H1 (cell line): ENCODE results near the gene TMEM126B. TPM values are rescaled to one million over a fixed set of nuclear protein-coding genes. Genes with fewer than 3 reads are reported as not detected.

Experiments
- CTCF ChIA-PET: fragments of 300-600 bp; sonication (Branson Sonifier 250); formaldehyde crosslinking; loops from one replicate; lab custom pipeline; 2021; ENCODE audit not compliant: partially characterized antibody; lab: Charles Lee
- POLR2A ChIA-PET: fragments of 300-600 bp; sonication (Branson Sonifier 250); formaldehyde crosslinking; loops from one replicate; lab custom pipeline; 2021; ENCODE audit warnings: inconsistent platforms; ENCODE audit not compliant: partially characterized antibody; lab: Charles Lee
- DNase-seq, 2 experiments: peaks; one replicate each; pipeline versions ENCODE4 v3.0.0 to v3.0.0-alpha.2; 2010 to 2022; ENCODE audit warnings: low spot score in 2 of 2, low read depth in 1 of 2, mixed read lengths in 1 of 2
- FAIRE-seq: peaks from 2 replicates; lab custom pipeline; 2011; peaks lifted over from hg19 to GRCh38; lab: Jason Lieb, UNC
- H2AFZ ChIP-seq: 2 replicates; pipeline ENCODE4 v1.8.1; 2012; ENCODE audit warnings: low read length, inconsistent platforms
- H2AK5ac ChIP-seq: 2 replicates; pipeline ENCODE4 v1.6.1; 2013; ENCODE audit warnings: low read depth, low read length
- H2BK120ac ChIP-seq: replicated peaks from 2 replicates; pipeline ENCODE3; 2013; ENCODE audit warnings: low read depth, low read length, inconsistent platforms
- H2BK12ac ChIP-seq: 2 replicates; pipeline ENCODE4 v1.6.1; 2013; ENCODE audit warnings: low read depth, low read length
- H2BK15ac ChIP-seq: 2 replicates; pipeline ENCODE4 v1.6.1; 2013; ENCODE audit warnings: low read length
- H2BK20ac ChIP-seq: 2 replicates; pipeline ENCODE4 v1.6.1; 2013; ENCODE audit warnings: low read length
- H2BK5ac ChIP-seq: 2 replicates; pipeline ENCODE4 v1.6.1; 2013; ENCODE audit warnings: low read depth, low read length
- H3K14ac ChIP-seq: 2 replicates; pipeline ENCODE4 v1.6.1; 2013; ENCODE audit warnings: inconsistent platforms; ENCODE audit not compliant: insufficient read length
- H3K18ac ChIP-seq: 2 replicates; pipeline ENCODE4 v1.6.1; 2013; ENCODE audit warnings: low read length; ENCODE audit errors: extremely low read depth
- H3K23ac ChIP-seq: 2 replicates; pipeline ENCODE4 v1.6.1; 2013; ENCODE audit warnings: inconsistent platforms; ENCODE audit not compliant: insufficient read length
- H3K23me2 ChIP-seq: 2 replicates; pipeline ENCODE4 v1.6.1; 2013; ENCODE audit warnings: low read depth, low read length
- H3K27ac ChIP-seq: 2 replicates; pipeline ENCODE4 v1.6.1; 2011; ENCODE audit warnings: low read depth, low read length, inconsistent platforms
- H3K27me3 ChIP-seq, 4 experiments: replicated peaks in 1 of 4; 1 replicate in 1 of 4; 2 replicates in 3 of 4; pipeline versions ENCODE4 v1.6.1 to v1.8.1; 2011 to 2013; ENCODE audit warnings: low read length in 3 of 4, mild to moderate bottlenecking in 3 of 4, inconsistent platforms in 2 of 4, mixed read lengths in 2 of 4, moderate library complexity in 1 of 4; ENCODE audit not compliant: control insufficient read depth in 3 of 4, insufficient read depth in 3 of 4; ENCODE audit errors: extremely low read depth in 1 of 4
- H3K36me3 ChIP-seq, 4 experiments: 2 replicates each; pipeline versions ENCODE4 v1.6.1 to v1.8.1; 2011 to 2013; ENCODE audit warnings: mild to moderate bottlenecking in 4 of 4, low read length in 3 of 4, moderate library complexity in 2 of 4, control low read depth in 1 of 4, inconsistent platforms in 1 of 4; ENCODE audit not compliant: insufficient read depth in 4 of 4, control insufficient read depth in 2 of 4
- H3K4ac ChIP-seq: replicated peaks from 2 replicates; pipeline ENCODE3; 2013; ENCODE audit warnings: low read length, low read depth, mixed read lengths, inconsistent platforms; ENCODE audit not compliant: insufficient read length
- H3K4me1 ChIP-seq, 4 experiments: replicated peaks in 1 of 4; 1 replicate in 1 of 4; 2 replicates in 3 of 4; pipeline versions ENCODE4 v1.6.1 to v1.8.1; 2011 to 2013; ENCODE audit warnings: low read length in 3 of 4, inconsistent platforms in 2 of 4, mixed read lengths in 1 of 4; ENCODE audit not compliant: insufficient read depth in 4 of 4, control insufficient read depth in 3 of 4
- H3K4me2 ChIP-seq, 2 experiments: 2 replicates each; pipeline versions ENCODE4 v1.6.1 to v1.8.1; 2011 to 2013; ENCODE audit warnings: low read depth in 2 of 2, low read length in 2 of 2, control low read depth in 1 of 2, inconsistent platforms in 1 of 2, mild to moderate bottlenecking in 1 of 2; ENCODE audit not compliant: insufficient read depth in 1 of 2
- H3K4me3 ChIP-seq, 4 experiments: fragments of 200-600, 300-600 bp in 1 of 4; sonication (generic), shearing (Covaris generic), sonication (Bioruptor Twin) in 1 of 4; 2 replicates each; pipeline versions ENCODE4 v1.5.1 to v1.8.1; 2011 to 2016; ENCODE audit warnings: low read length in 4 of 4, low read depth in 3 of 4, control low read depth in 2 of 4, inconsistent platforms in 2 of 4, mild to moderate bottlenecking in 2 of 4, mixed read lengths in 1 of 4, moderate library complexity in 1 of 4; ENCODE audit not compliant: insufficient read depth in 2 of 4; ENCODE audit errors: extremely low read depth in 1 of 4
- H3K56ac ChIP-seq: replicated peaks from 2 replicates; pipeline ENCODE3; 2013; ENCODE audit warnings: low read depth, mild to moderate bottlenecking, mixed read lengths, low read length, inconsistent platforms; ENCODE audit not compliant: insufficient read length
- H3K79me1 ChIP-seq: 2 replicates; pipeline ENCODE4 v1.6.1; 2013; ENCODE audit warnings: low read depth, low read length, control low read depth
- H3K79me2 ChIP-seq, 2 experiments: 2 replicates each; pipeline versions ENCODE4 v1.6.1 to v1.8.1; 2012 to 2013; ENCODE audit warnings: low read length in 2 of 2, mild to moderate bottlenecking in 2 of 2, inconsistent platforms in 1 of 2; ENCODE audit not compliant: insufficient read depth in 2 of 2, control insufficient read depth in 1 of 2
- H3K9ac ChIP-seq, 4 experiments: replicated peaks in 1 of 4; 1 replicate in 1 of 4; 2 replicates in 3 of 4; pipeline versions ENCODE4 v1.6.1 to v1.8.1; 2011 to 2013; ENCODE audit warnings: low read depth in 3 of 4, low read length in 3 of 4, control low read depth in 2 of 4, mild to moderate bottlenecking in 2 of 4, moderate library complexity in 2 of 4, inconsistent platforms in 1 of 4; ENCODE audit errors: extremely low read depth in 1 of 4
- H3K9me3 ChIP-seq, 2 experiments: 2 replicates each; pipeline versions ENCODE4 v1.6.1 to v1.8.1; 2012 to 2013; ENCODE audit warnings: mild to moderate bottlenecking in 2 of 2, moderate library complexity in 2 of 2, control low read depth in 1 of 2, inconsistent platforms in 1 of 2, low read depth in 1 of 2, low read length in 1 of 2, mixed read lengths in 1 of 2; ENCODE audit not compliant: insufficient read depth in 2 of 2
- H4K20me1 ChIP-seq, 2 experiments: replicated peaks in 1 of 2; 2 replicates each; pipeline versions ENCODE3 to v1.8.1; 2011 to 2013; ENCODE audit warnings: inconsistent platforms in 2 of 2, low read length in 2 of 2, mild to moderate bottlenecking in 1 of 2; ENCODE audit not compliant: insufficient read depth in 2 of 2, control insufficient read depth in 1 of 2
- H4K5ac ChIP-seq: 2 replicates; pipeline ENCODE4 v1.6.1; 2013; ENCODE audit warnings: low read length, low read depth, mixed read lengths, inconsistent platforms; ENCODE audit not compliant: insufficient read length
- H4K8ac ChIP-seq: 2 replicates; pipeline ENCODE4 v1.8.0; 2013; ENCODE audit warnings: mild to moderate bottlenecking, moderate library complexity, low read length, inconsistent platforms; ENCODE audit not compliant: insufficient read depth; ENCODE audit errors: extremely low read depth
- H4K91ac ChIP-seq: replicated peaks from 2 replicates; pipeline ENCODE3; 2013; ENCODE audit warnings: low read length, mixed read lengths, inconsistent platforms; ENCODE audit not compliant: insufficient read length
- EGR1 ChIP-seq: IDR thresholded peaks from 2 replicates; pipeline ENCODE4 v1.6.1; 2011; ENCODE audit warnings: low read depth, low read length, borderline replicate concordance
- FOSL1 ChIP-seq: IDR thresholded peaks from 2 replicates; pipeline ENCODE4 v1.6.1; 2011; ENCODE audit warnings: mild to moderate bottlenecking, low read depth, low read length, moderate library complexity; ENCODE audit not compliant: insufficient read depth
- NRF1 ChIP-seq: IDR thresholded peaks from 2 replicates; pipeline ENCODE4 v1.6.1; 2011; ENCODE audit warnings: mild to moderate bottlenecking, low read depth, low read length, improper control_type of control experiment
- POLR2AphosphoS5 ChIP-seq: IDR thresholded peaks from 2 replicates; pipeline ENCODE4 v1.6.1; 2011; ENCODE audit warnings: low read depth, low read length
- RNF2 ChIP-seq: fragments of 200-900, 300-1000 bp; sonication (generic); IDR thresholded peaks from 2 replicates; pipeline ENCODE4 v1.7.1; 2016; ENCODE audit warnings: borderline replicate concordance, low read depth, mild to moderate bottlenecking, antibody characterized with exemption, low read length; ENCODE audit not compliant: poor library complexity, severe bottlenecking; ENCODE audit errors: missing control alignments
- SAP30 ChIP-seq: fragments of 300-600 bp; sonication (generic); IDR thresholded peaks from 2 replicates; pipeline ENCODE4 v1.7.1; 2012; ENCODE audit warnings: low read length, moderate library complexity, mild to moderate bottlenecking, inconsistent platforms; ENCODE audit not compliant: insufficient read depth, insufficient replicate concordance
- TBP ChIP-seq: IDR thresholded peaks from 2 replicates; pipeline ENCODE4 v1.6.1; 2011; ENCODE audit warnings: low read depth, low read length, improper control_type of control experiment
- ZNF274 ChIP-seq: IDR thresholded peaks from 2 replicates; pipeline ENCODE4 v1.7.0; 2012; ENCODE audit warnings: low read length, borderline replicate concordance; ENCODE audit errors: extremely low read depth
- WGBS, 2 experiments: shearing (Covaris generic) in 1 of 2; methylation state at CpG; one replicate each; pipeline versions ENCODE4 v1.1.6 to v1.1.7; 2013 to 2015; ENCODE audit warnings: low lambda C conversion rate in 2 of 2, mixed read lengths in 2 of 2, inconsistent platforms in 1 of 2, low coverage in 1 of 2, missing lambda C conversion rate in 1 of 2; ENCODE audit not compliant: insufficient replicate concordance in 2 of 2, insufficient coverage in 1 of 2, insufficient read length in 1 of 2; ENCODE audit errors: extremely low coverage in 1 of 2, missing lambda C conversion rate in 1 of 2; 5-methylcytosine and 5-hydroxymethylcytosine counted together
- polyA plus RNA-seq, 7 experiments: library from polyadenylated mRNA; depleted of rRNA in 3 of 7; stranded (reverse) in 5 of 7; unstranded in 2 of 7; fragments of >200 nt in 5 of 7; fragments of 200-250 nt in 2 of 7; gene quantifications; 1 replicate in 5 of 7; 2 replicates in 1 of 7; 4 replicates in 1 of 7; pipeline versions ENCODE4 v1.2.1 to v1.2.3, GENCODE V29; 2011 to 2013; ENCODE audit warnings: missing spikeins in 2 of 7, mixed read lengths in 2 of 7
- total RNA-seq: library from RNA; stranded (reverse); fragmentation: NEBNext Ultra II Directional; extraction: Animal tissue kit (Norgen Biotek cat#: 25700); gene quantifications from 2 replicates; pipeline ENCODE4 v1.2.1, GENCODE V29; 2021

Gene TMEM126B
- total and polyA plus RNA-seq, 2 of the 8 experiments (the other 6 are each of a cell fraction or from before 2014, with no cell fraction given): 85.6 to 101 TPM

DNA sequence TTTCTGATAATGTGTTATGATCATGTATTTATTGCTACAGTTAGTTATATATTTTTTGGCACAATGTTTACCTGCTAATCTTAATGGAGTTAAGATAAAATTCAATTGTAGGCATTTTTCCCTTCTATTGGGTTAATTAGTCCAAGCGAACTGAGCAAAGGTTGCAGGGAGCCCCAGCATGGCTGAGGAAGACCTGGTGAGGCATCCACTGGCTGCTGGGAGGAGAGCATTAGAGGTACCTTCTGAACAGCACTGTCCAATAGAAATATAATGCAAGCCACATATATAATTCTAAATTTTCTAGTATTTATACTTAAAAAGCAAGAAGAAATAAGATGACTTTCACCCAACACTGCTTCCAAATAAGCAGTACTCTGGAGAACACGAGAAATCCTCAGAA lies 18.7 kb downstream of the TMEM126B start:
- Histone ChIP-seq H2AFZ (peak overlapping the region; percentile 88; the same call in 1 of the 2 replicates), H4K91ac (no peak overlapping the region), H3K27ac (0 out of 2 replicates have a peak overlapping the region, but pooled peaks have one; percentile 66)

More for the DNA sequence above, 18.7 kb downstream of the TMEM126B start:
- Histone ChIP-seq H3K4ac (no peak overlapping the region), H2AK5ac (no peak overlapping the region), H2BK120ac (no peak overlapping the region), H3K4me1 (peaks cover 0 to 8% (median 0%) of the 10 kb centered on the region in 4 experiments; a peak in 4 of 7 replicates), H3K27me3 (no peaks in the 10 kb centered on the region), H2BK15ac (no peak overlapping the region), H4K8ac (no peak overlapping the region), H3K18ac (no peak overlapping the region), H3K14ac (no peak overlapping the region), H3K36me3 (peaks cover 0 to under 1% (median 0%) of the 10 kb centered on the region in 4 experiments; a peak in 1 of 8 replicates), H3K79me2 (peaks cover 0 to 6% of the 10 kb centered on the region in 2 experiments; a peak in 1 of 4 replicates), H3K9me3 (no peaks in the 10 kb centered on the region), H3K79me1 (no peaks in the 10 kb centered on the region), H2BK20ac (no peak overlapping the region), H3K56ac (no peak overlapping the region), H3K23me2 (0 out of 2 replicates have a peak, but pooled peaks cover 4% of the 10 kb centered on the region), H3K23ac (no peak overlapping the region), H3K4me2 (peak overlapping the region; percentile 76 to 89), H4K5ac (no peak overlapping the region), H2BK5ac (no peak overlapping the region), H4K20me1 (no peaks in the 10 kb centered on the region), H3K4me3 (peak overlapping the region; percentile 58 to 88 (median 70); a peak in 6 of 8 replicates), H3K9ac (peak overlapping the region in 2 of 4 experiments; percentile 74 to 75; a peak in 3 of 7 replicates), H2BK12ac (no peak overlapping the region)
- TF ChIP-seq TBP (no peak), POLR2AphosphoS5 (no peak), RNF2 (no peak), ZNF274 (no peak), EGR1 (no peak), SAP30 (no peak), NRF1 (no peak), FOSL1 (no peak)
- CTCF ChIA-PET: interaction anchor here (0.9 to 1.5 kb wide), 2 partner anchors 9 to 12 kb away, joined by 3 to 4 read pairs; no protein-coding TSS in a partner anchor
- 72% methylated on average over 2 of the region's 2 CpGs; no CpG with 5 or more reads in 1 of the 2 experiments for WGBS, 2 experiments
- FAIRE-seq: no peak
- POLR2A ChIA-PET: interaction anchor here (0.8 to 6.3 kb wide), 11 partner anchors 8 to 163 kb away, joined by 3 to 105 read pairs (median 6); partner anchors contain the start of genes CREBZF, DLG2, SYTL2 and TMEM126B
- DNase-seq: no peak
